LNCaP clone FGC (cell line): ENCODE measurements around the gene KANSL1L.

ENCODE experiments used
- DNase-seq: peaks from one replicate; pipeline ENCODE4 v3.0.0-alpha.2; 2011; ENCODE audit warnings: low read depth
- H3K4me3 ChIP-seq: 2 replicates; pipeline ENCODE4 v1.5.1; 2011; ENCODE audit warnings: mild to moderate bottlenecking, low read depth, low read length, control low read depth
- TF ChIP-seq, protein P1 (sequence below): IDR thresholded peaks from 2 replicates; pipeline ENCODE4 v1.5.1; 2012; ENCODE audit warnings: mild to moderate bottlenecking; ENCODE audit not compliant: control insufficient read depth, insufficient read depth; ENCODE audit errors: extremely low read depth

KANSL1L gene

DNA sequence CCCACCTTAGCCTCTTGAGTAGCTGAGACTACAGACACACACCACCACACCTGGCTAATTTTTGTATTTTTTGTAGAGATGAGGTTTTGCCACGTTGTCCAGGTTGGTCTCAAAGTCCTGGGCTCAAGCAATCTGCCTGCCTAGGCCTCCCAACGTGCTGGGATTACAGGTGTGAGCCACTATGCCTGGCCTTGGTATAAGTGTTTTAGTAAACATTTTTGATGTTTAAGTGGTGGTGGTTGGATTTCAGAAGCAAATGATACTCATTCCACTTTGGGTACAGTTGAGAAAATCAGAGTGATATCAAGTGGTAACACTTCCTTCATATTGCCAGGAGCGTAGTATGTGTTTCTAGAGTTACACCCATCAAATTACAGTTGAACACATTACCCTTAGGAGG is 28.6 kb upstream of the KANSL1L start:
- TF ChIP-seq, protein P1, sequence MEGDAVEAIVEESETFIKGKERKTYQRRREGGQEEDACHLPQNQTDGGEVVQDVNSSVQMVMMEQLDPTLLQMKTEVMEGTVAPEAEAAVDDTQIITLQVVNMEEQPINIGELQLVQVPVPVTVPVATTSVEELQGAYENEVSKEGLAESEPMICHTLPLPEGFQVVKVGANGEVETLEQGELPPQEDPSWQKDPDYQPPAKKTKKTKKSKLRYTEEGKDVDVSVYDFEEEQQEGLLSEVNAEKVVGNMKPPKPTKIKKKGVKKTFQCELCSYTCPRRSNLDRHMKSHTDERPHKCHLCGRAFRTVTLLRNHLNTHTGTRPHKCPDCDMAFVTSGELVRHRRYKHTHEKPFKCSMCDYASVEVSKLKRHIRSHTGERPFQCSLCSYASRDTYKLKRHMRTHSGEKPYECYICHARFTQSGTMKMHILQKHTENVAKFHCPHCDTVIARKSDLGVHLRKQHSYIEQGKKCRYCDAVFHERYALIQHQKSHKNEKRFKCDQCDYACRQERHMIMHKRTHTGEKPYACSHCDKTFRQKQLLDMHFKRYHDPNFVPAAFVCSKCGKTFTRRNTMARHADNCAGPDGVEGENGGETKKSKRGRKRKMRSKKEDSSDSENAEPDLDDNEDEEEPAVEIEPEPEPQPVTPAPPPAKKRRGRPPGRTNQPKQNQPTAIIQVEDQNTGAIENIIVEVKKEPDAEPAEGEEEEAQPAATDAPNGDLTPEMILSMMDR: no peak
- H3K4me3 ChIP-seq: no peak overlapping the region
- no peak for DNase-seq

DNA sequence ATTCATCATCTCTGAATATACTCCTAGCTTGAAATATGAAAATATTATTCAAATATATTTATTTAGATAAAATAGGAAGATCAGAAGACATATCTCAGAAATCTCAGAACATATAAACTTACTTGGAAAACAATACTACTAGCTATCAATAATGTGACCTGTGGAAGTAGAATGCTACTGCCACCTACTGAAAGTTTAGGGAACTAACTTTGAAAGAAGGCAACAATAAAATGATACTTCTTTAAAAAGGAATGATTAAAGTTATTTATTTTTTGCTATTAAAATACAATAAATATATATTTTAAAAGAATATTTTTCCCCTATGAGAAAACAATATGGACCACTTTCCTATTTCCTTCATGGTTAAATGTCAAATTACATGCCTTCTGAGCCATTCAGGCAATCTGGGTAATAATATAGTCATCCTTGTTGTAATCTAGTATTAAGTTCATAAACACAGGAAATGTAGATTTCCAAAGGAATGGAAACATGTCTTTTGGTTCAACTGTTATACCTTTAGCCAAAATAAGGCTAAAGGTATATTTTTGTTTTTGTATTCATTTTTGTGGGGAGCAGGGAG is 28.1 kb upstream of the KANSL1L start:
- no peak for DNase-seq
- no peak overlapping the region for H3K4me3 ChIP-seq
- TF ChIP-seq, protein P1: peak; percentile 54

DNA sequence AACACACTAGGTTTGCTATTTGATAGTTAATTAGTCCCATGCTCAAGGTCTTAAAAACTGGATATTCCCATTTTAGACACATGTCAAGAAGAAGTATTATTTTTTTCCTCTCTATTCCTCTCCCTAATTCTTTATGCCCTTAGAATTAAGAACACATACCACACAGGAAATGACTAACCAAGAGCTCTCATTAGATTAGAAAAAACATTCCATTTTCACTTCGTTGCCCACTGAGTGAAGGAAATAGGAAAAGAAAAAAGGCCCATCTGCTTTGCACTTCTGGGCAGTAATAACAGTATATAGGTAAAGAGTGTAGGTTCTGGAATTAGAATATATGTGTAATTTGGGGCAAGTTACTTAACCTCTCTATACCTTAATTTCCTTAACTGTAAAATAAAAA is 27.1 kb upstream of the KANSL1L start:
- no peak for DNase-seq
- TF ChIP-seq, protein P1: no peak
- H3K4me3 ChIP-seq: no peak overlapping the region

DNA sequence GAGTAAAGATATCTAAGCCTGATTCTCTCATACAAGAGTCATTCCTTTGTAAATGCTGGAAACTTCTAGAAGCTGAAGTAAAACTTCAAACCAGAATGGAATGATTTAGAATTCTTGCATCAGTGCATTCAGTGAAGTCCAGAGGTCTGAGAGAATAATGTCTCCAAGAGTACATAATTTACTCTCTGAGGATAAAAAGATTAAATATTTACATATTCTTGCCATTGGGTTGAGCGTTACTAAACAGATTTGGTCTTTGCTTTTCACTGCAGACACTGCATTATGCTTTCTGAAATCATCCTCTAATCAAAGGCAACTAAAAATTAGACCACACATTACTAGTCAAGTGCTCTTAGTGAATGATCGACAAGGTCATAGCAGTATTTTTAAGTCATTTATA is 26.5 kb upstream of the KANSL1L start:
- no peak for DNase-seq
- no peak overlapping the region for H3K4me3 ChIP-seq
- TF ChIP-seq, protein P1: no peak

DNA sequence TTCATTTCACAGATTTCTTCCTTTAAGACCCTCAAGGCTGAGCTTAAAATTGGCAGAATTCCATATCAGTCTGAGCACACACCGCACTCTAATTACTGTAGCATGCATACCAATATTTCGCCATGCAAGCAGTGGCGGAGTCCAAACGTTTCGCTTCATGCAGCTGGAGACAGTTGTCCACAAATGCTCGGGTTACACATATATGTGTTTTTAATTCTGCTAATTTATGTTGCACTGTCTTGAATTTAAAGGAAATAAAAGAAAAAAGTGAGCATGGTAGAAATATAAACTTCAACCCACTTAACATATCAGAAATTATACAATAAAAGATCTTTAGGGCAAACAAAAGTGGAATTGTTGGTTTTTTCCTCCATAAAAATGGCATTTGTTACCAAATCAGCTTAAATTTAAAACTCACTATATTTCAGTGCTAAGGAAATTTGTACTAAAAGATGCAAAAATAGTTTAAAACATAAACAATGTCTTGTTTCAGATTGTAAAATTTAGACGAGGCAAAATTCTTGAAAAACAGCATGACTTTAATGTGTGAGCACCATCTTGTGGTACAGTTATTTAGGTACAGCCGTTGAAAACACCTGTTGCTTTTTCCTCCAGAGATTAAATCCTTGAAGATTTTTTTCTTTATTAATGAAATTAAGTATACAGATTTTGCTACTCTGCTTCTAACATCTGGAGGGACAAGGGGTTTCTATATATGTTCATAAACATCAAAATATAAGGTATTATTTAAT is 24.1 kb upstream of the KANSL1L start:
- H3K4me3 ChIP-seq: no peak overlapping the region
- TF ChIP-seq, protein P1: peak; percentile 64
- no peak for DNase-seq

DNA sequence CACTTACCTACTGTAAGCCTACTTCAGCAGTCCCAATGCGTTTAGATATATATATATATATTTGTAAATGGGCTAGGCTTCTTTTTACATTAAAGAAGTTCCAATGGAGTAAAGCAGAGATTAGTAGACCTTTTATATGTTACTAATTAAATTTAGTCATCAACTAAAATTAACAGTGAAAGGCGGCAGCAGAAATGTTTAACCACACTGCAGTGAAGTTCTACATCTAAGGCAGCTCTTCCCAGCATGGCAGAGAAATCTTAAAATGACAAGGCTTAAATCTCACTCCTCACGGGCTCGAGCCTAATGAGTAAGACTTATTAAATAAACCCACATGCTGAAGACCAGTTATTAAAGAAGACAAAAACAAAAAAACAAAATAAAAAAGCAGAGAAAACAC is 19.1 kb upstream of the KANSL1L start:
- no peak for DNase-seq
- no peak overlapping the region for H3K4me3 ChIP-seq
- TF ChIP-seq, protein P1: no peak
